Erythroblast (primary cell): Measurements from ENCODE around the gene APH1B.
A peak's percentile ranks its signal among the peaks of the same experiment; 100 is the strongest.
"Not testable (repeated sequence)": the region's sequence is repeated elsewhere in the genome, so short reads cannot be mapped to it uniquely, and the experiment has no call there.

ENCODE experiments used
- DNase-seq, 2 experiments: peaks; one replicate each; lab custom pipeline; 2025; lab: John Stamatoyannopoulos, UW
- GATA1 ChIP-seq: IDR thresholded peaks from 2 replicates; pipeline ENCODE4 v1.6.1; 2011; ENCODE audit warnings: low read depth, mild to moderate bottlenecking, control low read depth, low read length, moderate library complexity
- POLR2A ChIP-seq: IDR thresholded peaks from 2 replicates; pipeline ENCODE4 v1.6.1; 2011; ENCODE audit warnings: mild to moderate bottlenecking, low read length

APH1B gene

DNA sequence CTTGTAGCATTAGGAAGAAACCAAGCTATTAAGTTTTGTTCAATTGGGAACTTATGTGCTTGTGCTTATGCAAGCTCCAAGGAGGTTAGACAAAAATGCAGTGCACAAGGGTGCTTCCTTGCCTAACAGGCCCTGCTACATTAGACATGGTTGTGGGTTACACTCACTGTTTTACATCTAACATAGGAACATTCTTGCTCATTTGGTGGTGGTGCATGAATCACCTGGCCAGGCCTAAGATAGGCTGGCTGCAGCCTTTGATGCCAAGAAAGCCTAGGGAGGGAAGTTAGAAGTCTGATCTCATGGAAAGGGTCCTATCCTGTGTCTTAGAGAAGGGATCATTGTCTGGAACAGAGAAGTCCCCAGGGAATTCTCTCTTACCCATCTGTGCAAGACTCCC, 60.8 kb downstream of the APH1B start:
- no peak for DNase-seq
- TF ChIP-seq GATA1: no peak
- no peak for TF ChIP-seq POLR2A

DNA sequence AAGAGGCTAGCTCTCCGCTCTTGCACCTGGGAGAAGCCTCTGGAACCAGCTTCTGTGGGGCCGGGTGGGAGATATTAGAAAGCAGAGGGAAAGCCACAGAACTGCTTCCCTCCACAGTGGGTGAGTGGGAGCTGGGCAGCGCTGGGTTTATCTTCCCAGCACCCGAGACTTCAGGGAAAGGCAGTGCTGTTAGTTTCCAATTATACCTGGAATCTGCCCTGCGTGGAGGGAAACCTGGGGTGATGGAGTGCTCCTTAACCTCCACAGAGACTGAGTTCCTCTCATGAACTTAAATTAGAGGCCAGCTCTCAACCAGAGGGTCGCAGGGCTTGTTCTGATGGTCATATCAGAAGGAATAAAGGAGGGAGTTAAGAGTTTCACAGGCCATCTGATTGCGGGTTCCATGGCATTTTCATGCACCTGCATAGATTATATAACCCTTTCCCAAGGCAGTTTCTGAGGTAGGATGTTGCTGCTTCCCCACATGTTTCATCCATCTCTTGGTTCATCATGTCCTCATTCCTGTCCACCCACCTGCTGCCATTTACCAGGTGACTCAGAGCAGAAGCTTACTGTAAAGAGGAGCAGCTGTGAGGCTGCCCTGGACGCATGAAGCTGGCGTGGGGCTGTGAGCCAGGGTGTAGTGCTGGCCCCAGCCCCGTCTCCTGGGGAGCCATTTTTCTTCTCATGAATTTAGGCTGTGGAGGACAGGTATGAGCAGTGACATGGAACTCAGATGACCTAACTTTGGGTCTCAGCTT, 61.8 kb downstream of the APH1B start:
- TF ChIP-seq GATA1: no peak
- TF ChIP-seq POLR2A: no peak
- no peak for DNase-seq

DNA sequence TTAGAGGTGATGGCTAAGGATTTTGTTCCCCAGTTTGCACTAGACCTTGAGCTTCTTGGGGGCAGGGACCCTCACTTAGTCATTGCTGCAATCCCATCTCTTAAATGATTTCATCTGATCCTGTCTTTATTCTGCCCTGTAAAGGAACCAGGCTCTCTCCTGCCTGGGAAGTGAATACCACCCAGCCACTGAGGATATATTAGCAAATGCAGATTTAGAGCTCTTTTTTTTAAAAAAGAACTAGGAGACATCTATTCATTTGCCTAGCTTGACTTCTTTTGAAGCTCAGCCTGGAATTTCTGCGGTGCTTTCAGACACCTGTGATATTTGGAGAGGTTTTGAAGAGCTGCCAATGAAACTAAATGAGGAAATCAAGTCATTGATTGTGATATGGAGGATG, 62.4 kb downstream of the APH1B start:
- DNase-seq: no peak
- TF ChIP-seq GATA1 (no peak), POLR2A (no peak)

DNA sequence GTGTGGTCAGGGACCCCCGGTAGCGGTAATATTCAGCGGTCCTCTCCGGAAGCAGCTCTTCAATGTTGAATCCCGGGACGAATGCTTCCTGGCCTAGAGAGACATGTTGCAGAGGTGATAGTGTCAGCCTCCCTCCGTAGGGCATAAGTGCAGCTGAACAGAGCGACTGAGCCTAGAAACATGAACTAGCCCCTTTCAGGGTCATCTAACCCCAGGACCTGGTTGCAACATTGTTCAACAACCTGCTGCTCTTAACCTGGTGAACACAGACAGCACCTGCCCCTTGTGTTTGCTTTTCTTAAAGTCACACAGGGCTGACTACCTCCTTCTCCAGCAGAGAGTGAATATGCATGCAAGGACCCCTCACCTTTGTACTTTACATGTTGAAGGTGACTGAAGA, 62.9 kb downstream of the APH1B start:
- DNase-seq: no peak
- TF ChIP-seq POLR2A: no peak

DNA sequence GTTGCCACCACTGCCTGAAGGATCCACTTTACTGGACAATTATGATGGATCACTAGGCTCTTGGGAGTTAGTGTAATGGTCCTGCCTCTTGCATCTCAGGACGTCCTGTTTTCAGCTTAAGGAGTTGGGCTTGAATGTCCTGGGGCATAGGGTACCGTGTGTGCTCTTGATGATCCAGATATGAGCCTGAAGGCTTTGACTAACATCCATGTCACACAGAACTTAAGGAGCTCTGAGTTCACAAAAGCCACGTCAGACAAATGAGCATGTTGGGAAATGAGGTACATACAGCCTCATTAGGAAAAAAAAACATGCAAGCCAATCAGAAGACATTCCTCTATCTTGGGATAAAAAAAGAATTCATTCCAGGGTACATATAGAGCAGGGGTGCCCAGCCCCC, 63.5 kb downstream of the APH1B start:
- no peak for DNase-seq
- no peak for TF ChIP-seq GATA1
- TF ChIP-seq POLR2A: no peak

DNA sequence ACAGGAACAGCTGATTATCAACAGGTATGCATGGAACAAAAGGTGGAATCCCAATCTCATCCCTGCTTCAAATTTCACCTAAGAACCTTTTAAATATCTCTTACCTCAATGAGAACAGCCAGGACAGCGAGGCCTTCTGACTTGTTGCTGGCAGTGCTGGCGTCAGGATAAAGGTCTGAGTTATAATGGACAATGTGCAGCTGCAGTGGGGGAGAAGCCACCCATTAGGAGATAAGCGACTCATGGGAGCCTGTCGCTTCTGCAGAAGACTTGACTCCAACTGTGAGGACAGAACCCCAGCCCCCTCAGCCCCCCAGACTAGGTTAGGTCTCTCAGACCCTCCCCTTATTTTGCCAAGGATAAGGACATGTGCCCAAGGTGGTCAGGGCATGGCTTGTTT, 64.5 kb downstream of the APH1B start:
- no peak for DNase-seq
- TF ChIP-seq GATA1: no peak
- no peak for TF ChIP-seq POLR2A

DNA sequence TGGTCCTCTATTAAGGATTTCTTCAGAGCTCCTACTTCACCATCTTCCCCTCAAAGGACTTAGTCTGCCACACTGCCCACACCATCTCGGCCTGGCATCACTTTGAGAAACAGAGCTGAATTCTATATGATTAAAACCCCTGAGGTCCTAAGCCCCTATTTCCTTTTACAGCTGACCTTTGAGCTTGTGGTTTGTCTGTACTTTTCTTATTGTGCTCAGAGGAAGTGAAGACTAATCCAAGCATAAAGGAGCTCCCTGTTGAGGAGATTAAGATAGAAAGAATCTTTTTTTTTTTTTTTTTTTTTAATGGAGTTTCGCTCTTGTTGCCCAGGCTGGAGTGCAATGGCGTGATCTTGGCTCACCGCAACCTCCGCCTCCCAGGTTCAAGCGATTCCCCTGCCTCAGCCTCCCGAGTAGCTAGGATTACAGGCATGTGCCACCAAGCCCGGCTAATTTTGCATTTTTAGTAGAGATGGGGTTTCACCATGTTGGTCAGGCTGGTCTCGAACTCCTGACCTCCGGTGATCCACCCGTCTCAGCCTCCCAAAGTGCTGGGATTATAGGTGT, 65.7 kb downstream of the APH1B start:
- DNase-seq: not testable (repeated sequence)

DNA sequence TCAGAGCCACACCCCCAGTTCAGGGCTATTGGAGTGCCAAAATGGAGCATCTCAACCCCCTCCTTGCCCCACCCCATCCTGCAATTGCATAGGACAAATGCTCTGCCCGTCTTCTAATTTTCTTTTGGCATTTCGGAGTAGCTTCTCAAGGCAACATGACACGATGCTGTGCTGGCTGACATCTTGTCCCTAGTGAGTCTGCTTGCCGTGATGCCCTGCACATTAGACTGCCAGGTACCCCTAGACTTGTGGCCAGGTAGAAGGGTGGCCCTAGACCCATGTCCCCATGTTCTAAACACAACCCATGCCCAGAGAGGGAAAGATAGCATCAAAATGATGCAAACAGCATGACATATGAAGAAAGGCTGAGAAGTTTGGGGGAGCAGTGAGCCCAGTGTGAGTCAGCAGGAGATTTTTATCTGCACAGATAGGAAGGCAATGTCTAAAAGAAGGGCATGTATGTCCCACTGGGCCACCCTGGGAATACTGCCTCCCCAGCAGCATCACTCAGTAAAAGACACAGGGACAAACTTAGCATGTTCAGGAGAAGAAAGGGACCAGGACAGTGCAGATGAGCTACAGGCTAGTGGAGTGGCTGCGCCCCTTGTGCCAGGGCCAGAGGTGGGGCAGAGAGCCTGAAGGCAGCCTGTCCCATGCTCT, 67.5 kb downstream of the APH1B start:
- peak; percentile 81 to 83 for DNase-seq
- no peak for TF ChIP-seq GATA1
- TF ChIP-seq POLR2A: no peak

DNA sequence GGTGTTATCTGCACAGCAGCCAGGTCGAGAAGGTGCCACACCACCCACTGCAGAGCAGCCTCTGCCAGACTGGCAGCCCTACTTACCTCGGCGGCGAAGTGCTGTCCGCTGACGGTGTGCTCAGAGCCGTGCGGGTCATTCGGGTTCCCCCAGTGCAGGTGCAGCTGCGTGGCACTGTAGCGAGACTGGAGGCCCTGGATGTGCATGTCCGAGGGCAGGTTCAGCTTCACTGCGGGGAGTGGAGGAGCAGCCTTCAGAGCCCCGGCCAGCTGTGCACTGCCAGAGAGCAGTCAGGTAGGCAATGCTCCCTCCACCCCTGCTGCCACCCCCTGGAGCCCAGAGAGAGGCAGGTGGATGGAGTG, 68.0 kb downstream of the APH1B start:
- TF ChIP-seq POLR2A (no peak), GATA1 (no peak)
- no peak for DNase-seq

DNA sequence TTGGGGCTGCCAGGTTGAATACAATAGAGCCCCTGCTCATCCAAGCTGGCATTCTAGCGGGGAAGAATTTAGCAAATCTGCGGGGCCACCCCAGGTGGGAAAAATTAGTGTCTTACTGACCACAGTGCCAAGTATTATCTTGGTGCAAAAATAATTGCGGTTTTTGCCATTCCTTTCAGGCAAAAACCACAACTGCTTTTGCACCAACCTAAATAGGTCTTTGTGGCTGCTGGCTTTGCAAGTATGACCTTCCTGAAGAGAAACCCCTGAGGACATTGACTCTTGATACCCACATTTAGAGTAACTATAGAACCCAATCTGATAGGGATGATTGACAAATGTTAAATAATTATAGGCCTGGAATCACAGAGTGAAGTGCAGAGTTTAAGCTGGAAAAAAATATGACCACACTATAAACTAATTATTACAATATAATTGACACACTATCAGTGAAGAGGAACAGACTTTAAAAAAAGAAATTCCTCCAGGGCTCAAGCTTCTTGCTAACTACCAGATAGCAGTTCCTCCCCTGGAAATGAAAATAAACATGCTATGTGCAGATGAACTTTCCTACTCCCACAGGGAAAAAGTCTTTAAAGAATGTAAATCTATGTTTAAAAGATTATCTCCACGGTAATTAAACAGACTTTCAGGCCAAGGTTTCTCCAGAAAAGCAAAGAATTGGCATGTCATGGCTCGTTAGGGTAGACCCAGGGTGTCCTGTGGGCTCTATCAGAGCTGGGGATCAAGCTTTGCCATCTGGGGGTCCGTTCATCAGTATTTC, 69.9 kb downstream of the APH1B start:
- no peak for DNase-seq
- no peak for TF ChIP-seq POLR2A
- TF ChIP-seq GATA1: no peak

DNA sequence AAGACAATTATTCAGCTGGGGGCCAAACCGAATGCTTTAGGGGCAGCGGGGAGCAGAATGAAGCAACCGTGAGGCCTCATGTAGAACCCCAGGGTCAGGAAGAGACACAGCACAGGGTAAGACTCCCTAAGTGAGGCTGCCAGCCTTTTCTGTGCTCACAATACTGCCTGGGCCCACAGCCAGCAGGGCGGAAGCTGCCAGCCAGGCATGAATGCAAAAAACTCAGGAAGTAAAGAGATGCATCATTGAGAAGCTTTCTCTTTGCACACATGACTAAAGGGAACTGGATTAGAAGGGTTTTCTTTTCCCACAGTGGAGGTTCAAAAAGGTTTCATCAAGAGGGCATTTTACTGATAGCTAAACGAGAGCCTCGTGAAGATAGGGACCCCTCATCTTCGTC, 71.0 kb downstream of the APH1B start:
- no peak for TF ChIP-seq GATA1
- no peak for TF ChIP-seq POLR2A
- DNase-seq: no peak

DNA sequence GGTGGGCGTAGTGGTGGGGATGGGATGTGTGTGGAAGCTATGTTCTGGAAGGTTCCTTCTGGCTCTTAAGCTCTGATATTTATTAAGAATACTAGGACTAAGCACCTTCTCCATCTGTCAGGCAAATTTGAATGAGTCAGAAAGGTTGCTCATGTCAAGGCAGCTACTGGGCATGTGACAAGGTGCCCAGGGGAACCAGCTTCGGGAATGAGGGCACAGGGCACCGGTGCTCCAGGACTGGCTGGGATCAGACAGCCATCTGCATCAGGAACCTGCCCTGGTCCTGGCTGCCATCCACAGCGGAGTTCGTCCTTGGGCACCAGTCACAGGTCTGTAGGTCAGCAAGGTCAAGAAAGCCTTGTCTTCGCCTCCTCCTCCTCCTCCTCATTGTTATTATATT, 71.8 kb downstream of the APH1B start:
- no peak for TF ChIP-seq GATA1
- no peak for TF ChIP-seq POLR2A
- DNase-seq: no peak

DNA sequence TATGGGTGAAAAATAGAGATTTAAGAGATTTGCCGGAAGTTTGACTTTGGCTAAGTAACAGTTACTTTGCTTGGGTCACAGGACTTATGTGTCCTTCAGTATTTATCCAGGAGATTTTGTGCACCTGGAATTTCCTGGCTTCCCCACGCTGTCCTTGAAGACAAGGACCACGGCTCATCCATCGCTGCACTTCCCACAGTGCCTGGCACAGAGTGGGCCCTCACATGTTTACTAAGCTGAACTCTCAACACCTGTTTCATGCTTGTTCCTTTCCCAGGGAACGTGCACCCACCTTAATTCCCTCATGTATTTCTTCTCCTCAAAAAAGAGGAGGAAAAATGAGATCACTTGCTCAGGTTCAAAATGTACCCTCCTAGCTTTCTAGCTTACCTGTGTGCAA, 72.2 kb downstream of the APH1B start:
- TF ChIP-seq POLR2A (no peak), GATA1 (no peak)
- DNase-seq: no peak

DNA sequence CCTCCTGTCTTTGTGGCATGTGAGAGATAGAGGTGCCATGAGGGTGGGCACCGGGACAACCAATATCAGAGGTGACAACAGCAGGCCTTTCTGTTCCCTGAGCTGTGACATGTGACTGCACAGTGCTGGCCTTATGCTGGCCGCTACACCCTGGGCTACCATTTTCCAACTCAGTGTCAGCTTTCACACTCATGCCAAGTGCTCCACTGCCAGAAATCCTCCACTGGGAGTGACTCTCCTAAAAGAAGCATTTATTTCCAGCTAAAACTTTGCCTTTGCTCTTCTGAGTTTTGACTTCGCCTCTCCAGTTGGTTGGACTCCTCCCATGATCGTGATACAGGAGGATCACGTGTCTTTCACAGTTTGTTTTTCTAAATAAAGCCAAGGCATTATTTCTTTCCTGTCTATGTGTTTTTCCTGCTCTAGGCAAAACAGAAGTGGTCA, 72.8 kb downstream of the APH1B start:
- DNase-seq: no peak
- TF ChIP-seq GATA1: no peak
- TF ChIP-seq POLR2A: no peak

DNA sequence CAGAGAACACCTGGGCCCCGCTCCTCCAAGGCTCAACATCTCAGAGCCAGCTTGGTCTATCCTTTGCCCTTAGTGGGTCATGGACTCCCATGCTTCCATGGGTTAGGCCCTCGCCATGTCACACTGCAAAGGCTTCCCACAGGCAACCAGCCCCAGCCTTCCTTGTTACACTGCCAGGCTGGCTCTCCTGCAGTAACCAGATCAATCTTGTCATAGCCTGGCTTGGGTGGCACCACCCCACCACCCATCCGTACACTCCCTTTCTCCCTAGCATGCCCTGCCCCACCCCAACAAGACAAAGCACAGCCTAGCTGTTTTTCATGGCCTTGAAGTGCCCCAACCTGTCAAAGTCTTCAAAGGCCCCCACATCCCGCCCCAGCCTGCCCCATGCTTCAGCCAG, 73.8 kb downstream of the APH1B start:
- no peak for DNase-seq
- TF ChIP-seq POLR2A (no peak), GATA1 (no peak)
